ENCODE measurements around the gene ACAA1.
"Not testable (repeated sequence)": the region's sequence is repeated elsewhere in the genome, so short reads cannot be mapped to it uniquely, and the experiment has no call there.

Gene ACAA1

GRCh38 chr3:38088126-38089078, 48.5 kb downstream of the ACAA1 start:
- Histone ChIP-seq H3K4me3 (no peak overlapping the region), H3K27ac (no peak overlapping the region)

GRCh38 chr3:38087278-38087677, 49.6 kb downstream of the ACAA1 start:
- not testable (repeated sequence) for H3K4me3 ChIP-seq

GRCh38 chr3:38086496-38086895, 50.4 kb downstream of the ACAA1 start:
- H3K27ac ChIP-seq = no peak overlapping the region
- H3K4me3 ChIP-seq = no peak overlapping the region

More at GRCh38 chr3:38087278-38087677, 49.6 kb downstream of the ACAA1 start:
- H3K27ac ChIP-seq = not testable (repeated sequence)

- H3K4me3 ChIP-seq = no peak overlapping the region
- peak overlapping the region in 1 of 21 experiments; percentile 24 for H3K27ac ChIP-seq
These were observed 51.0 kb downstream of the ACAA1 start for GRCh38 chr3:38085943-38086324.

GRCh38 chr3:38085311-38085942, 51.5 kb downstream of the ACAA1 start:
- Histone ChIP-seq H3K27ac (peak overlapping the region in 1 of 21 experiments; percentile 24), H3K4me3 (no peak overlapping the region)

- peak overlapping the region in 1 of 21 experiments; percentile 17 for H3K27ac ChIP-seq
These were observed 52.3 kb downstream of the ACAA1 start for GRCh38 chr3:38084334-38085310.

GRCh38 chr3:38083871-38084333, 53.0 kb downstream of the ACAA1 start:
- H3K27ac ChIP-seq = no peak overlapping the region

More at GRCh38 chr3:38084334-38085310, 52.3 kb downstream of the ACAA1 start:
- H3K4me3 ChIP-seq = no peak overlapping the region

GRCh38 chr3:38083254-38083653, 53.7 kb downstream of the ACAA1 start:
- H3K27ac ChIP-seq, H3K4me3 ChIP-seq: not testable (repeated sequence)

More at GRCh38 chr3:38083871-38084333, 53.0 kb downstream of the ACAA1 start:
- H3K4me3 ChIP-seq = no peak overlapping the region

GRCh38 chr3:38082296-38082695, 54.6 kb downstream of the ACAA1 start:
- not testable (repeated sequence) for H3K27ac ChIP-seq, H3K4me3 ChIP-seq

- H3K27ac ChIP-seq = not testable (repeated sequence)
These were observed 59.9 kb downstream of the ACAA1 start for GRCh38 chr3:38077073-38077472.

More at GRCh38 chr3:38077073-38077472, 59.9 kb downstream of the ACAA1 start:
- H3K4me3 ChIP-seq = not testable (repeated sequence)
